ENCODE data around the gene CDKN1C. TPM values are rescaled to one million over a fixed set of nuclear protein-coding genes. Genes with fewer than 3 reads are reported as not detected.

Gene CDKN1C
- total and polyA plus RNA-seq, 2 of the 8 experiments (the other 6 are each of a cell fraction or from before 2014, with no cell fraction given), result 12.8 to 14.1 TPM

- no peak for TF ChIP-seq POLR2A (IDR thresholded peaks at IDR 0.05; ENCODE audit: control extremely low read depth in 1 of 2, low read depth in 2 of 2, low read length in 2 of 2)
Observed at GRCh38 chr11:2901196-2901796, 15.7 kb upstream of the CDKN1C start (continued).

All from H1 (cell line).